Mesendoderm (in vitro differentiated cells): ENCODE measurements around the gene THRAP3.
A peak's percentile ranks its signal among the peaks of the same experiment; 100 is the strongest.

Experiments used
- DNase-seq: peaks from one replicate; pipeline ENCODE4 v3.0.0; 2013
- H2AK5ac ChIP-seq: 2 replicates; pipeline ENCODE4 v1.6.1; 2013; ENCODE audit warnings: low read length, inconsistent platforms
- H2BK120ac ChIP-seq: 2 replicates; pipeline ENCODE4 v1.6.1; 2013; ENCODE audit warnings: low read depth, mild to moderate bottlenecking, low read length, moderate library complexity, mixed read lengths
- H2BK15ac ChIP-seq: replicated peaks from 2 replicates; pipeline ENCODE4 v1.6.1; 2013; ENCODE audit warnings: low read depth, mild to moderate bottlenecking, moderate library complexity
- H2BK5ac ChIP-seq: 2 replicates; pipeline ENCODE4 v1.6.1; 2013; ENCODE audit warnings: low read length, inconsistent platforms
- H3K18ac ChIP-seq: 2 replicates; pipeline ENCODE4 v1.6.1; 2013; ENCODE audit warnings: mild to moderate bottlenecking, low read length, mixed read lengths
- H3K23ac ChIP-seq: one replicate; pipeline ENCODE4 v1.6.1; 2013; ENCODE audit warnings: low read length
- H3K27ac ChIP-seq: 2 replicates; pipeline ENCODE4 v1.5.1; 2013; ENCODE audit warnings: low read depth, mild to moderate bottlenecking, inconsistent platforms, low read length, moderate library complexity
- H3K27me3 ChIP-seq: 2 replicates; pipeline ENCODE4 v1.6.1; 2013; ENCODE audit warnings: low read length, control low read depth, mild to moderate bottlenecking, inconsistent platforms; ENCODE audit not compliant: insufficient read depth, poor library complexity
- H3K36me3 ChIP-seq: 2 replicates; pipeline ENCODE4 v1.6.1; 2013; ENCODE audit warnings: low read length, inconsistent platforms; ENCODE audit not compliant: control insufficient read depth, insufficient read depth
- H3K4ac ChIP-seq: one replicate; pipeline ENCODE4 v1.6.1; 2013; ENCODE audit warnings: low read depth, mild to moderate bottlenecking, low read length, moderate library complexity
- H3K4me1 ChIP-seq: 2 replicates; pipeline ENCODE4 v1.6.1; 2013; ENCODE audit warnings: low read depth, low read length, inconsistent platforms; ENCODE audit not compliant: control insufficient read depth
- H3K4me2 ChIP-seq: 2 replicates; pipeline ENCODE4 v1.6.1; 2013; ENCODE audit warnings: low read length
- H3K4me3 ChIP-seq: 2 replicates; pipeline ENCODE4 v1.5.1; 2013; ENCODE audit warnings: mild to moderate bottlenecking, low read length
- H3K56ac ChIP-seq: one replicate; pipeline ENCODE4 v1.6.1; 2013; ENCODE audit warnings: low read length
- H3K79me1 ChIP-seq: 2 replicates; pipeline ENCODE4 v1.6.1; 2013; ENCODE audit warnings: low read length, inconsistent platforms
- H3K79me2 ChIP-seq: 2 replicates; pipeline ENCODE4 v1.6.1; 2013; ENCODE audit warnings: mild to moderate bottlenecking, low read length; ENCODE audit not compliant: control insufficient read depth, insufficient read depth
- H3K9ac ChIP-seq: 2 replicates; pipeline ENCODE4 v1.6.1; 2013; ENCODE audit warnings: low read length, inconsistent platforms
- H4K5ac ChIP-seq: one replicate; pipeline ENCODE4 v1.6.1; 2013; ENCODE audit warnings: low read length
- H4K8ac ChIP-seq: one replicate; pipeline ENCODE4 v1.6.1; 2013; ENCODE audit warnings: low read depth, mild to moderate bottlenecking, control low read depth, low read length, moderate library complexity
- WGBS: extraction: QIAGEN DNeasy Blood & Tissue Kit; methylation state at CpG from one replicate; pipeline ENCODE4 v1.1.7; 2013; ENCODE audit warnings: low lambda C conversion rate, missing lambda C conversion rate; ENCODE audit not compliant: insufficient coverage; ENCODE audit errors: extremely low coverage; 5-methylcytosine and 5-hydroxymethylcytosine counted together

Gene THRAP3

DNA sequence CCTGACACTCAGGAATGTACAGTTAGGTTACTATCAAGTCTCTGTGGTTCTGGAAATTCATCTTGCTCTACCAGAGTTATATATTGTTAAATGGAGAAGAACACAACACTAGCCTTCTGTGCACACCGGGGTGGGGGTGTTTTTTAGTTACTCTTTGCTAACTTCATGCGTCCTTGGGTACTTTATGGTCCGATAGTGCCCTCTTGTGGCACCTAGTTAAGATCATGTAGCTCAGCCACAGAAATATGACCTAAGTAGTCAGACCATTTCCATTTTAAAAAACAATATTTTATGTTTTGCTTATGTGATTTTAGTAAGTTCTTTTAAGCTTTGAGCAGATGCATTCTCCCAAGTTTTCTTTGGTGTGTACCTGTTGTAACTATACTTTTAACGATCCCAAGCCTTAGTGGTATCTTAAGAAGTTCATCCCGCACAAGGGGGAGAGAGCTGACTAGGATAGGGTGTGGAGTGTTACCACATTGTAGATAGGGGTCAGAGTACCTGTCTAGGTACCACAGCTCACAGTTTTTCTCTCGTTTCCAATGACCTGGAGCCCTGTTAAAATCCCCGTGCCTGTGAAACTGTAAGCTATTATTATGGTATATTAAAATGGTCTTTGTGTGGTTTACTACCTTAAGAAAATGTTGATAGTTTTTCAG lies 61.3 kb downstream of the THRAP3 start:
- H2BK120ac ChIP-seq: no peak overlapping the region
- H3K27me3 ChIP-seq: no peaks in the 10 kb centered on the region
- peak; percentile 89 for DNase-seq
- H2AK5ac ChIP-seq: no peak overlapping the region
- H4K8ac ChIP-seq: no peak overlapping the region
- no peak overlapping the region for H2BK15ac ChIP-seq
- H3K23ac ChIP-seq: no peak overlapping the region
- H3K79me2 ChIP-seq: peaks cover 3% of the 10 kb centered on the region
- H3K79me1 ChIP-seq: peaks cover 10% of the 10 kb centered on the region
- H3K4ac ChIP-seq: no peak overlapping the region
- H3K27ac ChIP-seq: no peak overlapping the region
- no peak overlapping the region for H3K4me2 ChIP-seq
- H3K36me3 ChIP-seq: peaks cover 13% of the 10 kb centered on the region
- H3K18ac ChIP-seq: no peak overlapping the region
- H3K4me3 ChIP-seq: no peak overlapping the region
- no peak overlapping the region for H4K5ac ChIP-seq
- H3K4me1 ChIP-seq: no peaks in the 10 kb centered on the region
- no peak overlapping the region for H3K56ac ChIP-seq
- no peak overlapping the region for H3K9ac ChIP-seq
- H2BK5ac ChIP-seq: no peak overlapping the region
- no CpG with 5 or more reads among the region's 7 CpGs for WGBS

- no peak overlapping the region for H3K18ac ChIP-seq
- peaks cover 17% of the 10 kb centered on the region for H3K36me3 ChIP-seq
- H2BK120ac ChIP-seq: no peak overlapping the region
- no peak overlapping the region for H4K5ac ChIP-seq
- no peak overlapping the region for H2AK5ac ChIP-seq
- H3K79me2 ChIP-seq: peaks cover 3% of the 10 kb centered on the region
- no CpG with 5 or more reads among the region's 13 CpGs for WGBS
- no peak overlapping the region for H2BK5ac ChIP-seq
- H2BK15ac ChIP-seq: no peak overlapping the region
- no peak overlapping the region for H4K8ac ChIP-seq
- H3K4me1 ChIP-seq: no peaks in the 10 kb centered on the region
- H3K79me1 ChIP-seq: peaks cover 10% of the 10 kb centered on the region
- no peaks in the 10 kb centered on the region for H3K27me3 ChIP-seq
- no peak for DNase-seq
- no peak overlapping the region for H3K4me3 ChIP-seq
- H3K4ac ChIP-seq: no peak overlapping the region
- H3K4me2 ChIP-seq: no peak overlapping the region
- no peak overlapping the region for H3K27ac ChIP-seq
- no peak overlapping the region for H3K56ac ChIP-seq
- no peak overlapping the region for H3K9ac ChIP-seq
- no peak overlapping the region for H3K23ac ChIP-seq
Observed at GRCh38 chr1:36286802-36287201, 62.6 kb downstream of the THRAP3 start.

DNA sequence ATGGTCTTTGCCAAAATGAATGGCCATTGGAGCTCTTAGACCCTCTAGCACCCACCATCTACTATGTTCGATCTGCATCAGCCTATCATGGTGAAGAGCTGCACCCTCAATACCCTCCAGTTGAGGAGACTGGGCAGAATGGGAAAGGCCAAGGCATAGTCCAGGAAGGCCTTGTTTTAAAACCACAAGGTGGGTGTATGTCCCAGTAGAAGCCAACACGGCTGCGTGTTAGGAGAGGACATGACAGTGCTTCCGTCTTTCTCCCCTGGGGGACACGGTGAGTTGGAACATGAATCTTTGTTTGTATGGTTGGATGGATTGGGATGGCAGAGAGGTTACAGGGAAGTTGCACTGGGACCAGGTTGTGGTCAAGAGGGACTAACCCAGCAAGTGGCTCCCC lies 63.4 kb downstream of the THRAP3 start:
- H3K23ac ChIP-seq: no peak overlapping the region
- no peak overlapping the region for H2BK5ac ChIP-seq
- no peak overlapping the region for H2AK5ac ChIP-seq
- H3K79me1 ChIP-seq: peaks cover 10% of the 10 kb centered on the region
- H3K4ac ChIP-seq: no peak overlapping the region
- H3K56ac ChIP-seq: peak overlapping the region; percentile 6
- no peak overlapping the region for H3K9ac ChIP-seq
- H2BK15ac ChIP-seq: no peak overlapping the region
- no peak overlapping the region for H3K18ac ChIP-seq
- H2BK120ac ChIP-seq: no peak overlapping the region
- H3K36me3 ChIP-seq: peaks cover 17% of the 10 kb centered on the region
- WGBS: no CpG with 5 or more reads among the region's 5 CpGs
- H4K8ac ChIP-seq: no peak overlapping the region
- peaks cover 3% of the 10 kb centered on the region for H3K79me2 ChIP-seq
- H3K27ac ChIP-seq: no peak overlapping the region
- no peaks in the 10 kb centered on the region for H3K4me1 ChIP-seq
- no peak for DNase-seq
- no peaks in the 10 kb centered on the region for H3K27me3 ChIP-seq
- H4K5ac ChIP-seq: no peak overlapping the region
- no peak overlapping the region for H3K4me2 ChIP-seq
- no peak overlapping the region for H3K4me3 ChIP-seq

- no peak overlapping the region for H3K27ac ChIP-seq
- H2BK15ac ChIP-seq: no peak overlapping the region
- peaks cover 8% of the 10 kb centered on the region for H3K36me3 ChIP-seq
- no peak overlapping the region for H3K56ac ChIP-seq
- H3K4me1 ChIP-seq: no peaks in the 10 kb centered on the region
- no peak overlapping the region for H2AK5ac ChIP-seq
- H3K18ac ChIP-seq: no peak overlapping the region
- no peak overlapping the region for H2BK5ac ChIP-seq
- H3K27me3 ChIP-seq: no peaks in the 10 kb centered on the region
- no CpG with 5 or more reads among the region's 2 CpGs for WGBS
- no peaks in the 10 kb centered on the region for H3K79me2 ChIP-seq
- no peak for DNase-seq
- H3K4me3 ChIP-seq: no peak overlapping the region
- no peaks in the 10 kb centered on the region for H3K79me1 ChIP-seq
- H3K9ac ChIP-seq: no peak overlapping the region
- no peak overlapping the region for H4K8ac ChIP-seq
- H2BK120ac ChIP-seq: no peak overlapping the region
- no peak overlapping the region for H3K4me2 ChIP-seq
- H3K4ac ChIP-seq: no peak overlapping the region
- H3K23ac ChIP-seq: no peak overlapping the region
- H4K5ac ChIP-seq: no peak overlapping the region
Observed at GRCh38 chr1:36295390-36295789, 71.1 kb downstream of the THRAP3 start.

- Histone ChIP-seq H3K9ac (no peak overlapping the region), H3K79me2 (no peaks in the 10 kb centered on the region), H3K4me2 (no peak overlapping the region), H2BK15ac (no peak overlapping the region), H4K8ac (no peak overlapping the region), H3K27ac (no peak overlapping the region), H4K5ac (no peak overlapping the region), H3K79me1 (peaks cover 3% of the 10 kb centered on the region), H2BK120ac (no peak overlapping the region), H3K4ac (no peak overlapping the region), H3K27me3 (no peaks in the 10 kb centered on the region), H3K56ac (no peak overlapping the region), H3K18ac (no peak overlapping the region), H2AK5ac (no peak overlapping the region), H2BK5ac (no peak overlapping the region), H3K36me3 (peaks cover 14% of the 10 kb centered on the region), H3K4me1 (no peaks in the 10 kb centered on the region), H3K4me3 (no peak overlapping the region), H3K23ac (no peak overlapping the region)
- WGBS: no CpG with 5 or more reads among the region's 2 CpGs
- no peak for DNase-seq
Observed at GRCh38 chr1:36297062-36297461, 72.8 kb downstream of the THRAP3 start.

- Histone ChIP-seq H4K8ac (no peak overlapping the region), H3K9ac (no peak overlapping the region), H2BK15ac (no peak overlapping the region), H3K4me3 (no peak overlapping the region), H3K27ac (no peak overlapping the region), H3K36me3 (peaks cover 19% of the 10 kb centered on the region), H2BK5ac (no peak overlapping the region), H3K4me1 (no peaks in the 10 kb centered on the region), H2AK5ac (no peak overlapping the region), H3K79me2 (no peaks in the 10 kb centered on the region), H3K4ac (no peak overlapping the region), H3K56ac (no peak overlapping the region), H2BK120ac (no peak overlapping the region), H3K4me2 (no peak overlapping the region), H4K5ac (no peak overlapping the region), H3K27me3 (no peaks in the 10 kb centered on the region), H3K18ac (no peak overlapping the region), H3K79me1 (peaks cover 3% of the 10 kb centered on the region), H3K23ac (no peak overlapping the region)
- WGBS: no CpG with 5 or more reads among the region's 5 CpGs
- DNase-seq: no peak
Observed at GRCh38 chr1:36298640-36299039, 74.4 kb downstream of the THRAP3 start.
